T-helper 1 cell (primary cell): Measurements from ENCODE around the gene HDGFL3.
A peak's percentile ranks its signal among the peaks of the same experiment; 100 is the strongest.

Experiments
- DNase-seq, 5 donors: peaks; one replicate each; pipeline ENCODE4 v3.0.0-alpha.2; 2012 to 2020

Gene HDGFL3

DNA sequence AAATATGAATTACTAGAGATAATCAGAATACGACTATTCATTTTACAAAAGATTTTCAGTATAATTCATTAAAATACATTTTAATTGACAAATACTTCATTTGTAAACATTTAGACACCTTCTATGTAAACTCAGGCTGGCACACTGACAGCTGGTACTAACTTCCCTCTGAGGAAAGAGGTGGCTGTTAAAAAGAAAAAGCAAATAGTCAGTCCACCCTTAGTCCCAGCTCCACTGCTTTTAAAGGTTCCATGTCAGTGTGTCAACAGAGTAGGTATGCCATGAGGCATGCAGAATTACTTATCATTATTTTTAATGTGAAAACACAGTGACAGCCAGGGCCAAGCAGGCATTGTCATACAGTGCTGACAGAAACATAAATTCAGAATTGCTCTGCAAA lies 84.1 kb downstream of the HDGFL3 start:
- DNase-seq, result no peak

DNA sequence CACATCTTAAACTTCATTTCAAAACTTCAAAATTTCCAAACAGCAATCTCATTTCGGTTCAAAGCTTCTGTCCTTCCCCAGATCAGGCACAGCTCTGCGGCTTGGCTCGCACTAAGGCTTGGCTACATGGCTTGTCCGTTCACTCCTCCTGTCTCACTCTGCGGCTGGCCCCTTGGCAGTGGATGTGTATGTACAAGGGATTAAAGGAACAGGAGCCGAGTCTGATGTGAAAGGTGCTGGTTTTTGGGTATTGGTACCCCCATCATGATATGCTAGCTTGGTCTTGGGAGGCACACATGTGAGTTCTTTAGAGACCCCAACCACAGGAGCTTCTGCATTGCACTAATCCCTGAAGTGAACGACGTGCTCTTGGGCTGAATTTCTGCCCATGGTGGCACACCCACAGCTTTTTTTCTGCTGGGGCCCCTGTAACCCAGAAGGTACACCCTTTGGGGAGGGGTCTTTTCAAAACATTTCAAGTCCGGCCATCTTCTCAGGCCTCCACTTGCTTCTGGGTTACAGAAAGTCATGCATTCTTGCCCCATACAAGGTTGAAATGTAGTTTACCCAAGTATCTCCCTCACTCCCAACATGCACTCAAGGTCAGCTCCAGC lies 87.5 kb downstream of the HDGFL3 start:
- DNase-seq, result no peak

DNA sequence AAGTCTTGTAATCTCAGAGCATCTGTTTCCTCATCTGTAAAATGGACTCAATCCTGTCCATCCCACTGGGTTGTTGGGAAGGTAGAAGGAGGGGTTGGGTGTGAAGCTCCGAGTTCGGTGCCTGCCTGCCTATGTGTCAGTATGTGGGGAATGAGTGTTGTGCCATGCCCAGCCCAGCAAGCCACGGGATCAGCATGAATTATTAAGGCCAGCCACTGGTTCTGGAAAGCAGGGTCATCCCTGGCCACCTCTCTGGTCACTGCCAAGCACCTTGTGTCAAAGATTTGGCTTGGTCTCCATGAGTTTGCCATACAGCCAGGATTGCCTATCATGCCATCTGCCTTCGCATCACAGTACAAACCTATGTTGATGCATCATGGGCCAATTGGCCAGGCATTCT lies 88.7 kb downstream of the HDGFL3 start:
- no peak for DNase-seq

DNA sequence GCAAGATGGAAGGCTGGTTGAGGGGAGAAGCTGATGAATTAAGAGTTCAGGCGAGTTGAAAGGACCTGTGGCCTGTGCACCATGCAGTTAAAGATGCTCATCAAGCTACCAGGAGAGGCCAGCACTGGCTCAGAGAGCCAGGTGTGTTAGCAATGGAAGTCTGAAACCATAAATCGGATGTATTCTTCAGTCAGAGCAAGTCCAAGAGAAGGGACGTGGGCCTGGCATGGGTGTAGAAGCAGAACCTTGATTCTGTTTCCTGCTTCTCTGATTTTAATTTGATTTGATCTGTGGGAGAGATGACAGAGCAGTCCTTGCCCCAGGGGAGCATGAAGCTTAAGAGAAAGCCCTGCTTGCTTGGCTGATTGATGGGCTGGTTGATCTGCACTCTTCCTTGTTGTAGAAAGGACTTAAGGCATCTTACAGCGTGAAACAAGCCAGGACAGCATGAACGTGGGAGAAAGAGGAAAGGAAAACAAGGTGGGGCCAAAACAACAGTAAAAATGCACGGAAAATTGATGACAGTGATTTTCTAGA lies 89.3 kb downstream of the HDGFL3 start:
- no peak for DNase-seq

DNA sequence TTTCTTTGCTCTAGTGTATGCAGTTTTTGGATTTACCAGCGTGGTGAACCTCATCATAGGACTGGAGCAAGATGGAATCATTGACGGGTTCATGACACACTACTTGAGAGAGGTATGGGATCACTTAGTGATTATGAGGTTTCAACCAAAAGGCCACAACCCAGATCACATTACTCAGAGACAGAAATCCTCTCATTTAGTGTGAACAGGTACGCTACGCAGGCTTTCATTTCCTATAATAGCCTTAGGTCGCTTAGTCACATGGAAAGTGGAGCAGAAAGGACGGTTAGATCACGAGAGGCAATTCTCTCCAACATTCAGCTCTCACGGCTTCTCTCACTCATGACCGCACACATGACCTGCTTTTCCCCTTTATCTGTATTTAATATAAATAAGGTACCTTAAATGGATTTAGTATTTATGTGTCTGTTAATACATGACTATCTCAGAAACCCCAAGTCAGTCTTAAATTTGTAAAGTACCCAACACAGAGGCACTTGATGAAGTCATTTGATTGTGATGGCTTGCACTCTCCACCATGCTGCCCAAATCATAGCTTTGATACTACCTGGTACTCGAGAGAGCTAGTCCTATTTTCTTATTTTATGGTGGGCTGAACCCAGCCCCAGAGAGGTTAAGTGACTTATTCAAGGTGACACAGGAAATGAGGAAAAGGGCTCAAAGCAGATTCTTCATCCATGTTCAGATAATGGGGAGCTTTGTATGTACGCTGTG lies 91.6 kb downstream of the HDGFL3 start:
- peak in 1 of 5 donors; percentile 25 for DNase-seq

DNA sequence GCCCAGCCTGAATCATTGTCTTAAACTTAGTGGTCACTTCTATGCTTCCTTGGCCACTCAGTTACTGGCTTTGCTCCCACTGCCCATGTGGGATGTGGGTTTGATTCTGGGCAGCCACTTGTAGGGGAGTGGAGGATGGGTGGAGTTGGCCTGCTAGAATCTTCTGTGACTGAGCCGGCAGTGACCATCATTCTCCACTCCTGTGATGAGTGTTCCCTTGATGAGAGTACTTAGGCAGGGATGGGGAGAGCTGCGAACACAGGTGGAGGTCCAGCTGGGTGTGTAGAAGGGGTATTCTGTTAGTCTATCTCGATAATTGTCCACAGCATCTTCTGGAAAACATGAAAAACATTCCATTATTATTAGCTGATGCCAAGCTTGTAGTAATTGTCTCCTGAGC lies 92.2 kb downstream of the HDGFL3 start:
- DNase-seq, result no peak

DNA sequence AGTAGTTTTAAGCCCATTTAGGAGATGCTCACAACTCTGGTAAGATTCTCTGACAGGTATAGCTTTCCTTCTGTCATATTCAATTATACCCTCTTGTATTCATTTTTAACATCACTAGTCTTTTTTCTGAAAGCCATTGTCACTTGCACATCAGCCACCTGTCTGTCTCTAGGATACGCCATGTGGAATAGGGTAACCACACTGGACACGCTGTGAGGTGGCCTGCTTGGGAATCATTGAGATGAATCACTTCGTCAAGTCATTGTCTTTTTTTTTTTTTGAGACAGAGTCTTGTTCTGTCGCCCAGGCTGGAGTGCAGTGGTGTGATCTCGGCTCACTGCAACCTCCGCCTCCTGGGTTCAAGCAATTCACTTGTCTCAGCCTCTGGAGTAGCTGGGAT lies 92.8 kb downstream of the HDGFL3 start:
- no peak for DNase-seq

DNA sequence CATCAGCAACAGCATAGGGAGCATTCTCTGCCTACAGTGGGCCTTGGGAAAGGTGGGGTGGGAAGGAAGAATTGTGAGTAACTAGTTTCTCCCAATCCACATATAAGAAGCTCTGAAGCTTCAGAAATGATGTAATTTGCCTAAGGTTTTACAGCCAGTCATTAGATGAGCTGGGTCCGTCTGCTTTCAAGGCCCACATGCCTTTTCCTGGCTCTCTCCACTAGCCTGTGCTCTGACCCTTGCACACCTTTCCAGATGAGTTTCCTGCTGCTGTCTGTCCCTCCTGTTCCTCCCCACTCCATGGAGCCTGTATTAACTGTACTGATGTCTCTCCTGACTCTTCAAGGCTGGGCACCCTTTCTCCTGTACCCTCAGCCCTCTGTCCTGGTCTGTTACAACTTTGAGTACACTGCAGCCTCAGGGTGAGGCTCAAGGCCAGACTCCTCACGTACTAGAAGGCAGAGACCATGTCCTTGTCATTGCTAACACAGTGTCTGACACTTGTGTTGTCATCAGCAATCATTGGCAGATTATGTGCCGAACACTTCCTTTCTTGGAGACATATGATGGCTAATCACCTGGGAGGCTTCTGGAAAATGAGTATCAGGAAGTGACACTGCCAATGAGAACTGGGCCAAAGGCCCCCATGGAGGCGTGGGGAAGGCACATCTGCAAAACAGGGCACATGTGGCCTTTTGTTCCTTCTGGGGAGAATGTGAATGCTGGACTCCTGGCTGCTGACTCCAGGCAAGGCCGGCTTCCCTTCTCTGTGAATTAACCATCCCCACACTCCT lies 93.5 kb downstream of the HDGFL3 start:
- no peak for DNase-seq

DNA sequence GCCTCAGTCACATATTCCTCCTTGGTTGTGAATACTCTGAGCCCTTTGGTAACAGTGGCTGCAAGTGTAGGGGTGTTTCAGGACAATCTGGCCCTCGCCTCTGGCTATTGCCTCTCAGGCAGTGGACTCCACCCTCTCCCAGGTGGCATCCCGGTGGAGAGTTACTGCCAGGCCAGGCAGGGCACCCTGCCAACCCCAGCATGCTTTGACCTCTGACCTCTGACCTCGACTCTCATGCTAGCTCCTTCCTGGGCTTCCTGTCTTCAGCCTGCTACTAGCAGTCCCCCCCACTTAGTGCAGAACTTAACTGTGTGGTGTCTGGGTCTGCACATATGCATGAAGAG lies 94.7 kb downstream of the HDGFL3 start:
- no peak for DNase-seq

DNA sequence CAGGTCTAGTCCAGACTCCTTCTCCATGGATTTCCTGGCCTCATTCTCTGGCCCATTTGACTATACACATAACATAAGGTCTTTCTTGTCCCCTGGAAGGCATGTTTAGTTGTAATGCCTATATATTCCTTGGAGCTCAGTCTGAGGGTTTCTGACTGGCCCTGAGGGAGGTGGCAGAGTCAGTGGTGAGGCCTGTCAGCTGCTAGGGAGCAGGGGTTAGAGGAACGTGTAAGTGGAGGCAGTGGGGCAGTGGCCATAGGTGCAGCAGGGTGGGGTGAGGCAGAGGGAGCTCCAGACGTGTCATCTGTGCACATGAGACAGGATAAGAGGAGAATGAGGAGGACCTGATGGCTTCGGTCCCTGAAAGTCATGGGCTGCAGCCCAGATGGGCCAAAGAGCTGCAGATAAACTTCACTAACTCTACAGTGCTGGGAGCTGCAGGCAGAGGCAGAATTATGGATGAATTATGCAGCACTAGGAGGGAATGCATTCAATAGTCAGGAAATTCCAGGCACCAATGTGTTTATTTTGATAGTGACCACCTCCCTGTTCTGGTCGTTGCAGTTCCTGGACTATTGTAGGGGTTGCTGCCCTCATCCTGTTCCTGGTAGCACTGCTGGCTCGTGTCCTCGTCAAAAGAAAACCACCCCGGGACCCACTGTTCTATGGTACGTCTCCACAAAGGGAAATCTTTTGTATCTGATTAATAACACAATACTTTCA lies 95.2 kb downstream of the HDGFL3 start:
- DNase-seq, result no peak

DNA sequence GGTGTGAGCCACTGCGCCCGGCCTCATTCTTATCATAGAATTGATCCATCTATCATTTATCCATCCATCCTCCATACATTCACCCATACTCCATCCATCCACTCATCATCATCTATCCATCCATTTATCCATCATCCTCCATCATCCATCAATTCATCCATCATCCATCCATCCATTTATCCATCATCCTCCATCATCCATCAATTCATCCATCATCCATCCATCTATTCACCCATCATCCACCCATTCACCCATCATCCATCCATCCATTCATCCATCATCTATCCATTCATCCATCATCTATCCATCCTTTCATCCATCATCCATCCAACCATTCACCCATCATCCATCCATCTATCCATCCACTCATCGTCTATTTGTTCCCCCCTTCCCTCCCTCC lies 96.5 kb downstream of the HDGFL3 start:
- no peak for DNase-seq

DNA sequence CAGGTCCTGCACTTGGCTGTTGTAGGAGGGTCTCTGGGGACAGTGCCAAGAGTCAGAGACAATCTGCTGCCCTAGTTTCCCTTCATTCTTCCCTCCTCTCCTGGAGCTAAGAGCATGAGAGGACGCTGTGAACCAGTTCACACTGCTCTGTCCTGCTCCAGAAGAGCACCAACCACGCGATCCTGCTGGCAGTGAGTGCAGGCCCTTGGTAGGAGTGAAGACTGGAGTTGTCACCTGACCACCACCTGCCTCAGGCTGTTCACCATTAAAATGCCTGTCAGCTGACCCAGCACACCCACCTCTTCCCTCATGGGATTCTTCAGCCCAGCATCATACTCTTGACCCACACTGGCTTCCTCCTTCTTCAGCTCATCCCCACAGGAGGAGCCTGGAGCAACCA lies 97.2 kb downstream of the HDGFL3 start:
- no peak for DNase-seq

DNA sequence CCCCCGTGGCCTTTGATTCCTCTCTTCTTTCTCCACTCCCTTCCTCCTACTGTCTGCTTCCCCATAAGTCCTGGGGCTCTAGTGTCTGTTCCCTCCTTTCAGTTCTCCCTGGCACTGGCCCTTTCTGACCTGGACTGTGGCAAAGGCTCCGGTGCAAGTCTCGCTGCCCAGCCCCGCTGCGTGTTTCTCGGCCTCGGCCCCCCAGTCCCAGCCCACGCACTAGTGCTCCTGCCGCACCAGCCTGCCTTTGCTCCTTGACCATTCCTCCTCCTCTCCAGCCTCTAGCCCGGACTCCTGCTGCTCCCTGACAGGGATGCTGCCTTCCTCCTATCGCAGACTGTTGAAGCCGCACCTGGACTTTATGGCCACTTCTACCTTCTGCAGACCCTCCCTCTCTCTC lies 98.1 kb downstream of the HDGFL3 start:
- DNase-seq, result no peak

DNA sequence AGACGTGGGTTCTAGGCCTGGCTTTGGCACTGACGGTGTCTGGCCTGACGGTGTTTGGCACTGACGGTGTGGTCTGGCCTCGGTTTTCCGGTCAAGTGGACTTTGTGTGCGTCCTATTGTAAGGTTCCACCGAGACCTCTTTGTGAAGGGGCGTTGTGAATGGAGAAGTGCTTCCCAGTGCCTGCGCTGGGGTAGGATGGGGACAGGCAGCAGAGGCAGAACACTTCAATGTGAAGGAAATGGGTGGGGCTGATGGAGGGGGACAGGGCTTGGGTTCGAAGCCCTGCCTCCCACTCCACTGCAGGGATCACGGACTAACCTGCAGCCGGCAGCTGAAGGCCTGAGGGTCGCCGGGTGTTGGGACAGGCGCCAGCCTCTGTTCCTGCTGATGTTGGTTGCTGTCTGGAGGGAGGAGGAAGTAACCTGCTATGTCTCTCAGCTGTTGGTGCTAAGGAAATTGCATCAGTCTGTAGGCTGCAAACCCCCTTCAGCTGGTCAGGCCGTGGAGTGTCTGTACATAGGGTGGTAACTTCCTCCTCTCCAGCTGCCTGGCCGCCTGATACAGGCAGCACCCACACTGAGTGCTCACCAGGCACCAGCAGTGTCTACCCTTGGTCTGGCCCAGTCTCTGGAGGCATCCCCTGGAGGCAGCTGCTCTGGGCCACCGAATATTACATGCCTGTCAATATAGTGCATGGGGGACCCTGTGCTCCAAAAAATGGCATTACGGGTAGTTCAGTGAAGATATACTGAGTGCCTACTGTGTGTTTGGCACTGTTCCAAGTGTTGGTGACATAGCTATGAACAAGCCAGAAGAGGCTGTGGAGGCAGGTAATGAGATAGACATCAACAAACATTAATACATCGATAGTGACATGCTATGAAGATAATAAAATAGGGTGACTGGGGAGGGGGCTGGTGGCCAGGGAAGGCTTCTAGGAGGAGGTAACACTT lies 99.1 kb downstream of the HDGFL3 start:
- peak in 1 of 5 donors; percentile 88 for DNase-seq

DNA sequence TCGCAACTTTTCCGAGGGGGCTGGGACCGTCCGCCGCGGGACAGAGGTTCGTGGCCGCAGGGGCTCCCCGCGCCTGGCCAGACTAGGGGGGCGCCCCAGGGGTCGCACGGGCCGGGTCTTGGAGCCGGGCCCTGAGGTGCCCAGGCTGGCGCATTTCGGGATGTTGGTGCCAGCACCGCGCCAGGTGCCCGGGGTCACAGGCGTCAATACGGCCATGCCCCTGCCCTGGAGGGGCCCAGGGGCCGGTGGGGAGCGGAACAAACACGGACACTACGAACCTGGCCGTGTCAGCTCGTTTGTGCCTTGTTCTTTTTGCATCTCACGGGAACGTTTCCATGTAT lies 99.8 kb downstream of the HDGFL3 start:
- peak in 1 of 5 donors; percentile 13 for DNase-seq

DNA sequence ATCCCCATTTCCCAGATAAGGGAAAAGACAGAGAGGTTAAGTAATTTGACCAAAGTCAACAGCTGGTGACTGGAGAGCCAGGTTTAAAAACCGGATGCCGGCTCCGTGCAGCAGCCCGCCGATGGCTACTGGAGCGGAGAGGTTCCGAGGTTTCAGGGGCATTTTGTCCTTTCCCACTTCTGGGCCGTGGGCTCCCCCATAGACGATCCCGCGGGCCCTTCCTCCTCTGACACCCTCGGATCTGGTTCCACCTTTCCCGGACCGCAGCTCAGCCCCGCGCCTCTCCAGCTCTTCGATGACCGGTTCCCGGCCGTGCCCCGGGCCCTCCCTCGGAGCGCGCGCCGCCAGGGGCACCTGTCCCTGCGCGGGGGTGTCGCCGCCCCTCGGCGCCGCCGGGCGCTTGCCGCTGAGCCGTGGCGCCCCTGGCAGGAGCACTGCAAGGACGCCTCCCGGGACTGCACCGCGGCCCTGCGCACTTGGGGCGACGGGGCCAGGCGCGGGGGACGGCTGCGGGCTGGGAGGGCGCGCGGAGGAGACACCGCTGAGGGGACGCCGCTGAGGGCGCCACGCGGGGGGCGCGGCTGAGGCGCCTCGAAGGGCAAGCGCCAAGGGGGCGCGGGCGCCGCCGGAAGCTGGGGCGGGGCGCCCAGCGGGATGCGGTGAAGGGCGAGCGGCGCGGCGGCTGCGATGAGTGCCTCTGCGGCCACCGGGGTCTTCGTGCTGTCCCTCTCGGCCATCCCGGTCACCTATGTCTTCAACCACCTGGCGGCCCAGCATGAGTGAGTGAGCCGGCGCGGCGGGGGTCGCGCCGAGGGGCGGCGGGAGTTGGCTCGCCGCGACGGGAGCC lies 100.4 kb downstream of the HDGFL3 start, which contains the start of gene TM6SF1:
Gene TM6SF1, plus strand, starts transcription at position 652 of the 847 bp plus-strand sequence. Its CDS starts 36 bp downstream, at position 688.
- DNase-seq, result peak in 1 of 5 donors; percentile 45

DNA sequence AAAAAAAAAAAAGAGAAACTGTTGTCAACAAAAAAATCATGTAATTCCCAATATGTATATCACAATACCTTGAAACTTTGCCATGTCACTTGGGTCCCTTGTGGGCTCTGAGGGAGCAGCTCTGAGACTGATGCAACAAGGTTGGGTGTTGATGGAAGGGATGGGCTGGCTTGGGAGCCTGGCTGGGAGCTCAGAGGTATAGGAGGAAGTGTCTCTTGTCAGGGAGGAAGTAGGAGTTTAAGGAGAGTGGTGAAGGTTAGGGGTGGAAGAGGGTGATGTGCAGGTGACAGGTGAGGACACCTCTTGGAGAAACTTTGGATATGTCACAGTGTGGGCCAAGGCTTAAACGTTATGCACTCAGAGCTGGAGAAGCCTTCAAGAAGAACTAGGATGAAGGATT lies 102.2 kb downstream of the HDGFL3 start:
- no peak for DNase-seq

DNA sequence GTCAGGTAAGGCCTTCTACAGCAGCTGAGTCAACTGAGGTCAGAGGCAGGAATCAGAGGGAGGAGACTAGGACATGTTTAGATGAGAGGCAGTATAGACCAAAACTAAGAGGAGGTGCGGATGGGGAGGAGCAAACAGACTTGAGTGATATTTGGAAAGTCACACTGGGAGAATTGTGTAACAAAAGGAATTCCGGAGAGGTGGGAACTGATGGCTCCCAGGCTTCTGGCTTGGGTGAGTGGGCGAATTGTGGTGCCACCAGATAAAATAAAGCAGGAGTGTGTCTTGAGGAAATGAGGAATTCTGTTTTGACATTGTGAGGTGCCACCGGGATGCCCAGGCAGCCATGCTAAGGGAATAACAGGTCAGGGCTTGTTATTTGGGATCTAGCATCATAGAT lies 103.5 kb downstream of the HDGFL3 start:
- no peak for DNase-seq

DNA sequence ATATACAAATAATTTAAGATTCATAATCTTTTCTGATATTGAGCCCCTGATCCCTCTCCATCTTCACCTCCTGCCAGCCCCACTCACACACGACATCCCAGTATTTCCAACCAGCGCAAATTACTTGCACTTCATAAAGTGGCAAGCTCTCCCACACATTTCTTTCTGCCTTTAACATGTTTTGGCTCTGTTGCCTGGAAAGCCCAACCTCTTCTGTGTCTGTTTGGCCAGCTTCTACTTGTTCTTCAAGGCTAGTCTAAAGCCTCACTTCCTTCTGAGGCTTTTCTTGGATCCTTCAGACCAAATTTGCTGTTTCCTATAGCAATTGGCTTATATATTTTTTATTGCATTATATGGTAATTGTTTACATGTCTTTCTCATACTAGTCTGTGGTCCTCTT lies 105.3 kb downstream of the HDGFL3 start:
- no peak for DNase-seq

DNA sequence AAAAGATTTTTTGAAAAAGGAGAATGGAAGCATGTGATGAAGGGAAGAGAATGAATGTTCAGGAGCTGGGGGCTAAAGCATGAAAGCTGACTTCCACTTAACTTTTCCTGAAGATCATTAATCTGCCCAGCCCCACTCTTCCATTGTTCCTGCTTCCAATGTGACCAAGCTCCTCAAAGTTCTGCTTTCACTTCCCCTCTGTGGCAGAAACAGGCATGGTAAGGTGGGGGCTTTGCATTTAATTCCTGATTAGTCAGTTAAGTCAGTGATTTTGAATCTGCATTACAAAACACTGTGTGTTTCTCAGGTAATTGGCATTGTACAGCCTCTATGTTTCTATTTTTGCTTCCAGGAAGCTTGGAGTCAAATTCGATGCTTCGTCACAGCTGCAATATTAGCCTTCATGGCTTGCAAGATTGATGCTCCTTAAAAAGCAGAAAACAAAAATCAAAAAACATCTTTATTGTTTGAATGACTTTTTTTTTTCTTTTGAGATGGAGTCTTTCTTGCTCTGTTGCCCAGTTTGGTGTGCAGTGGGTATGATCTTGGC lies 107.5 kb downstream of the HDGFL3 start:
- no peak for DNase-seq

DNA sequence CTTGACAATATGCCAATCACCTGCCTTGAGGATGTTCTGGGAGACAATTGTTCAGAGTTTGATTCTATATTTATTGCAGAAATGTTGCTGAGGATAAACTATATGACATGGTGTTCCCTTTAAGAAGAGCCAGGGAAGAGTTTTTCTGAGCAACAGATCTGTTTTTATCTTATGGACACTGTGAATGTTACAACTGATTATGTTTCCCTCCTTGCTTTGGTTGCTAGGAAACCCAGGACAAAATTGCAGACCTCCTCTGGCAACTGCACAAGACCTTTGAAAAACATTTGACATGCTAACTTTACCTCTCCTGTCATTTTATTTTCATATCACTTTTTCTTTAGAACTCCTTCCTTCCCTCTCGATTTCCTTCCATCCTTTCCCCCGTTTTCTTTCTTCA lies 108.3 kb downstream of the HDGFL3 start:
- no peak for DNase-seq
